Fibroblast of lung (primary cell): ENCODE results near the gene DSTYK.
"Not testable (repeated sequence)": the region's sequence is repeated elsewhere in the genome, so short reads cannot be mapped to it uniquely, and the experiment has no call there.

Source experiments
- CTCF ChIP-seq, 2 donors: IDR thresholded peaks in 1 of 2; conservative IDR thresholded peaks in 1 of 2; 1 replicate in 1 of 2; 2 replicates in 1 of 2; pipeline ENCODE4 v1.5.1; 2011 to 2012; ENCODE audit warnings: low read length in 2 of 2, control low read depth in 1 of 2, inconsistent platforms in 1 of 2, low read depth in 1 of 2, mild to moderate bottlenecking in 1 of 2
- EZH2 ChIP-seq: IDR thresholded peaks from 2 replicates; pipeline ENCODE4 v1.5.1; 2012; ENCODE audit warnings: low read length, control low read depth, mild to moderate bottlenecking; ENCODE audit errors: missing control alignments

- not testable (repeated sequence) for TF ChIP-seq CTCF (conservative IDR thresholded peaks at IDR 0.05 in 1 of 2, IDR thresholded peaks at IDR 0.05 in 1 of 2; ENCODE audit: low read depth in 1 of 2, low read length in 2 of 2); EZH2
Measured at GRCh38 chr1:205155665-205156377, 55.7 kb downstream of the DSTYK start.
